H9 (cell line): ENCODE results near the gene DLG2. TPM values are rescaled to one million over a fixed set of nuclear protein-coding genes. Genes with fewer than 3 reads are reported as not detected.

Source experiments
- DNase-seq: peaks from one replicate; pipeline ENCODE4 v3.0.0-alpha.2; 2017
- H2AFZ ChIP-seq: one replicate; pipeline ENCODE4 v1.6.1; 2013; ENCODE audit warnings: mild to moderate bottlenecking, low read length, control low read depth, moderate library complexity
- H2AK5ac ChIP-seq: 2 replicates; pipeline ENCODE4 v1.6.1; 2013; ENCODE audit warnings: low read length, control low read depth, mixed read lengths; ENCODE audit not compliant: insufficient read length
- H2BK120ac ChIP-seq: one replicate; pipeline ENCODE4 v1.6.1; 2013; ENCODE audit warnings: low read depth, mild to moderate bottlenecking, low read length, control low read depth, inconsistent platforms; ENCODE audit not compliant: poor library complexity, severe bottlenecking
- H2BK12ac ChIP-seq: 2 replicates; pipeline ENCODE4 v1.6.1; 2013; ENCODE audit warnings: low read length, control low read depth, mixed read lengths, low read depth; ENCODE audit not compliant: insufficient read length
- H2BK15ac ChIP-seq: 2 replicates; pipeline ENCODE4 v1.6.1; 2013; ENCODE audit warnings: low read depth, low read length, control low read depth
- H2BK20ac ChIP-seq: one replicate; pipeline ENCODE4 v1.6.1; 2013; ENCODE audit warnings: low read depth, mild to moderate bottlenecking, low read length, control low read depth, inconsistent platforms; ENCODE audit not compliant: poor library complexity, severe bottlenecking
- H2BK5ac ChIP-seq: 2 replicates; pipeline ENCODE4 v1.6.1; 2013; ENCODE audit warnings: low read length, control low read depth, mixed read lengths; ENCODE audit not compliant: insufficient read length
- H3K14ac ChIP-seq: 2 replicates; pipeline ENCODE4 v1.6.1; 2013; ENCODE audit warnings: low read length, control low read depth; ENCODE audit not compliant: insufficient read depth
- H3K18ac ChIP-seq: 2 replicates; pipeline ENCODE4 v1.6.1; 2013; ENCODE audit warnings: low read depth, mild to moderate bottlenecking, mixed read lengths, low read length, control low read depth; ENCODE audit not compliant: insufficient read length
- H3K23ac ChIP-seq: 2 replicates; pipeline ENCODE4 v1.6.1; 2013; ENCODE audit warnings: low read length, control low read depth, mixed read lengths, low read depth; ENCODE audit not compliant: insufficient read length
- H3K23me2 ChIP-seq: 2 replicates; pipeline ENCODE4 v1.6.1; 2013; ENCODE audit warnings: low read depth, mild to moderate bottlenecking, mixed read lengths, low read length, control low read depth; ENCODE audit not compliant: insufficient read length, poor library complexity, severe bottlenecking
- H3K27ac ChIP-seq: 2 replicates; pipeline ENCODE4 v1.5.1; 2013; ENCODE audit warnings: low read length, control low read depth, mixed read lengths, low read depth; ENCODE audit not compliant: insufficient read length
- H3K27me3 ChIP-seq: 2 replicates; pipeline ENCODE4 v1.6.1; 2013; ENCODE audit warnings: low read length, control low read depth, inconsistent platforms; ENCODE audit not compliant: insufficient read depth
- H3K4ac ChIP-seq: 2 replicates; pipeline ENCODE4 v1.6.1; 2013; ENCODE audit warnings: low read depth, mild to moderate bottlenecking, control low read depth, inconsistent platforms, low read length, moderate library complexity
- H3K4me1 ChIP-seq: 2 replicates; pipeline ENCODE4 v1.6.1; 2013; ENCODE audit warnings: low read length, control low read depth, inconsistent platforms; ENCODE audit not compliant: insufficient read depth
- H3K4me2 ChIP-seq: 2 replicates; pipeline ENCODE4 v1.6.1; 2013; ENCODE audit warnings: low read length, control low read depth, mixed read lengths; ENCODE audit not compliant: insufficient read length, insufficient read depth
- H3K56ac ChIP-seq: 2 replicates; pipeline ENCODE4 v1.6.1; 2013; ENCODE audit warnings: low read depth, mild to moderate bottlenecking, mixed read lengths, low read length, control low read depth; ENCODE audit not compliant: insufficient read length
- H3K79me1 ChIP-seq: 2 replicates; pipeline ENCODE4 v1.6.1; 2013; ENCODE audit warnings: low read depth, mild to moderate bottlenecking, moderate library complexity, low read length, control low read depth, inconsistent platforms; ENCODE audit not compliant: insufficient read depth, poor library complexity, severe bottlenecking
- H3K79me2 ChIP-seq: 2 replicates; pipeline ENCODE4 v1.6.1; 2013; ENCODE audit warnings: low read length, control low read depth, inconsistent platforms; ENCODE audit not compliant: insufficient read depth
- H3K9ac ChIP-seq: 2 replicates; pipeline ENCODE4 v1.6.1; 2013; ENCODE audit warnings: low read length, control low read depth, mixed read lengths; ENCODE audit not compliant: insufficient read length; ENCODE audit errors: extremely low read depth
- H3K9me3 ChIP-seq: one replicate; pipeline ENCODE4 v1.6.1; 2013; ENCODE audit warnings: low read depth, low read length, inconsistent platforms; ENCODE audit not compliant: control insufficient read depth
- H3T11ph ChIP-seq: one replicate; pipeline ENCODE4 v1.6.1; 2013; ENCODE audit warnings: mild to moderate bottlenecking, low read length, control low read depth, inconsistent platforms
- H4K20me1 ChIP-seq: one replicate; pipeline ENCODE4 v1.6.1; 2013; ENCODE audit not compliant: control insufficient read depth, insufficient read length, insufficient read depth
- H4K5ac ChIP-seq: 2 replicates; pipeline ENCODE4 v1.6.1; 2013; ENCODE audit warnings: low read depth, mild to moderate bottlenecking, mixed read lengths, low read length, control low read depth; ENCODE audit not compliant: insufficient read length
- H4K8ac ChIP-seq: replicated peaks from 2 replicates; pipeline ENCODE4 v1.6.1; 2013; ENCODE audit warnings: low read length, control low read depth, mixed read lengths, low read depth; ENCODE audit not compliant: insufficient read length
- H4K91ac ChIP-seq: 2 replicates; pipeline ENCODE4 v1.6.1; 2013; ENCODE audit warnings: low read depth, mild to moderate bottlenecking, moderate library complexity, mixed read lengths, low read length, control low read depth; ENCODE audit not compliant: insufficient read length
- H3K27ac Mint-ChIP-seq, 3 experiments: 2 replicates in 2 of 3; 3 replicates in 1 of 3; pipeline ENCODE4 v1.8.0; 2020 to 2021; ENCODE audit warnings: mixed read lengths in 3 of 3, mild to moderate bottlenecking in 1 of 3, moderate library complexity in 1 of 3
- H3K27me3 Mint-ChIP-seq: 2 replicates; pipeline ENCODE4 v1.8.0; 2021; ENCODE audit warnings: low read depth, mild to moderate bottlenecking, moderate library complexity, mixed read lengths
- H3K36me3 Mint-ChIP-seq, 3 experiments: 2 replicates in 2 of 3; 3 replicates in 1 of 3; pipeline ENCODE4 v1.8.0; 2020 to 2021; ENCODE audit warnings: low read depth in 3 of 3, mixed read lengths in 3 of 3; ENCODE audit not compliant: insufficient read depth in 1 of 3
- H3K4me1 Mint-ChIP-seq, 2 experiments: 2 replicates each; pipeline ENCODE4 v1.8.0; 2020; ENCODE audit warnings: mixed read lengths in 2 of 2
- H3K4me3 Mint-ChIP-seq, 2 experiments: 2 replicates in 1 of 2; 3 replicates in 1 of 2; pipeline ENCODE4 v1.8.0; 2020 to 2021; ENCODE audit warnings: mild to moderate bottlenecking in 2 of 2, mixed read lengths in 2 of 2, moderate library complexity in 1 of 2
- H3K9me3 Mint-ChIP-seq, 2 experiments: 2 replicates in 1 of 2; 3 replicates in 1 of 2; pipeline ENCODE4 v1.8.0; 2020; ENCODE audit warnings: mild to moderate bottlenecking in 2 of 2, mixed read lengths in 2 of 2, moderate library complexity in 1 of 2
- WGBS: extraction: QIAGEN DNeasy Blood & Tissue Kit; methylation state at CpG from one replicate; pipeline ENCODE4 v1.1.7; 2013; ENCODE audit warnings: missing lambda C conversion rate, low lambda C conversion rate, mixed read lengths; ENCODE audit not compliant: insufficient read length; ENCODE audit errors: extremely low coverage; 5-methylcytosine and 5-hydroxymethylcytosine counted together
- total RNA-seq: library from RNA; stranded (reverse); gene quantifications from 2 replicates; pipeline ENCODE4 v1.2.1, GENCODE V29; 2021
- TF ChIP-seq, protein P1 (sequence below): fragments of 200-600 bp; sonication (generic); conservative IDR thresholded peaks from 3 replicates; pipeline ENCODE4 v1.8.0; 2021; ENCODE audit warnings: antibody characterized with exemption, mild to moderate bottlenecking

The DLG2 gene
- total RNA-seq, 1 experiment from 2014 or later = 8.0 TPM

DNA sequence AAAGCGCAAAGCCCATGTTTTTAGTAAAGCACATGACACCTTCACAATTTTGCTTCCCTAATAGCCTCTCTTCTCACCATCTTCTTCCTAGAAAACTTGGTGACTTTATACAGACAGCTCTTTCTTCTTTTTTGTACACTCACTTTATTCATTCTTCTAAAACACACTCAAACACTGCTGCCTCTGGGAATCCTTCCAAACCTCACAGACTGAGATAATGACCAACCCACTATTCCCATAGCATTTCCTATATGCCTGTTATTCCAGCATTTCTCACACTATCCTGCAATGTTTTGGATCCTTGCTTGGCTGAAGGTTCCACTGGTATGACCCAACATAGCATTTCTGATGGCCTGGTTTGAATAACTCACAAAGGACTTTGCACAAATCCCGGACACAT is 1898.9 kb downstream of the DLG2 start:
- no peak overlapping the region for H3K18ac ChIP-seq
- no peaks in the 10 kb centered on the region for H3K79me1 ChIP-seq
- no peak overlapping the region for H3K56ac ChIP-seq
- no peak overlapping the region for H2BK120ac ChIP-seq
- H2BK5ac ChIP-seq = peak overlapping the region; percentile 46
- H4K20me1 ChIP-seq = peaks cover 2% of the 10 kb centered on the region
- Mint-ChIP-seq H3K4me1 (peaks cover 29 to 32% of the 10 kb centered on the region in 2 experiments), H3K4me3 (no peak overlapping the region), H3K27ac (no peak overlapping the region), H3K27me3 (no peaks in the 10 kb centered on the region), H3K36me3 (no peaks in the 10 kb centered on the region), H3K9me3 (no peaks in the 10 kb centered on the region)
- no peak overlapping the region for H2AFZ ChIP-seq
- H3K23me2 ChIP-seq = peaks cover 4% of the 10 kb centered on the region
- no peak overlapping the region for H4K5ac ChIP-seq
- no peak overlapping the region for H2BK20ac ChIP-seq
- H3K9me3 ChIP-seq = no peaks in the 10 kb centered on the region
- no peak overlapping the region for H2BK15ac ChIP-seq
- H3T11ph ChIP-seq = no peak overlapping the region
- no peak overlapping the region for H3K23ac ChIP-seq
- no CpG with 5 or more reads among the region's 2 CpGs for WGBS
- H3K9ac ChIP-seq = no peak overlapping the region
- DNase-seq = no peak
- no peak overlapping the region for H3K4ac ChIP-seq
- TF ChIP-seq, protein P1, sequence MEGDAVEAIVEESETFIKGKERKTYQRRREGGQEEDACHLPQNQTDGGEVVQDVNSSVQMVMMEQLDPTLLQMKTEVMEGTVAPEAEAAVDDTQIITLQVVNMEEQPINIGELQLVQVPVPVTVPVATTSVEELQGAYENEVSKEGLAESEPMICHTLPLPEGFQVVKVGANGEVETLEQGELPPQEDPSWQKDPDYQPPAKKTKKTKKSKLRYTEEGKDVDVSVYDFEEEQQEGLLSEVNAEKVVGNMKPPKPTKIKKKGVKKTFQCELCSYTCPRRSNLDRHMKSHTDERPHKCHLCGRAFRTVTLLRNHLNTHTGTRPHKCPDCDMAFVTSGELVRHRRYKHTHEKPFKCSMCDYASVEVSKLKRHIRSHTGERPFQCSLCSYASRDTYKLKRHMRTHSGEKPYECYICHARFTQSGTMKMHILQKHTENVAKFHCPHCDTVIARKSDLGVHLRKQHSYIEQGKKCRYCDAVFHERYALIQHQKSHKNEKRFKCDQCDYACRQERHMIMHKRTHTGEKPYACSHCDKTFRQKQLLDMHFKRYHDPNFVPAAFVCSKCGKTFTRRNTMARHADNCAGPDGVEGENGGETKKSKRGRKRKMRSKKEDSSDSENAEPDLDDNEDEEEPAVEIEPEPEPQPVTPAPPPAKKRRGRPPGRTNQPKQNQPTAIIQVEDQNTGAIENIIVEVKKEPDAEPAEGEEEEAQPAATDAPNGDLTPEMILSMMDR = no peak
- no peak overlapping the region for H2AK5ac ChIP-seq
- no peaks in the 10 kb centered on the region for H3K79me2 ChIP-seq
- no peak overlapping the region for H3K27ac ChIP-seq
- H4K91ac ChIP-seq = no peak overlapping the region
- H3K27me3 ChIP-seq = no peaks in the 10 kb centered on the region
- H3K14ac ChIP-seq = no peak overlapping the region
- no peak overlapping the region for H3K4me2 ChIP-seq
- no peak overlapping the region for H2BK12ac ChIP-seq
- peaks cover 2% of the 10 kb centered on the region; the same call in 1 of the 2 replicates for H3K4me1 ChIP-seq
- no peak overlapping the region for H4K8ac ChIP-seq
